ENCODE measurements around the gene STIP1. TPM values are rescaled to one million over a fixed set of nuclear protein-coding genes. Genes with fewer than 3 reads are reported as not detected.

STIP1 gene
- total RNA-seq (223 and 226 TPM in 2 replicates), polyA plus RNA-seq (91.9 and 117 TPM in 2 replicates), polyA minus RNA-seq (239 and 261 TPM in 2 replicates), Bru-seq, nascent RNA (percentile 78 among the genes with signal in this experiment), BruChase-seq, experiment 1, labeled RNA remaining after a 6-hour chase (percentile 96 among the genes with signal in this experiment), BruChase-seq, experiment 2, labeled RNA remaining after a 2-hour chase (percentile 89 among the genes with signal in this experiment)
- polyA plus RNA-seq (2011; cell fraction: cytosol; rRNA removed), result 170 and 172 TPM in 2 replicates
- polyA plus RNA-seq (2011; cell fraction: nucleus; rRNA removed), result 155 and 161 TPM in 2 replicates
- 258 and 277 TPM in 2 replicates for polyA plus RNA-seq (2012)
- 194 TPM for polyA minus RNA-seq (2011; cell fraction: cytosol; rRNA and poly(A)+ RNA removed)
- polyA minus RNA-seq (2011; cell fraction: nucleus; rRNA and poly(A)+ RNA removed), result 82.1 and 92.5 TPM in 2 replicates
- long read RNA-seq, transcript STIP1-201 (14 exons, 2,196 nt), result major isoform, 637 of 830 reads
- long read RNA-seq, partial matches to known transcripts, result 27 of 830 reads
- long read RNA-seq, other reads (novel, unspliced or antisense), result 162 of 830 reads

- peaks cover 24% of the 10 kb centered on the region for H3K79me2 ChIP-seq (ENCODE audit: control insufficient read depth, insufficient read depth, low read length)
- H3K9ac ChIP-seq (replicated peaks; ENCODE audit: extremely low read depth, insufficient read depth, low read length), result peak within 1 kb of the TSS; percentile 81
- peak within 1 kb of the TSS; percentile 29 for H2AFZ ChIP-seq (ENCODE audit: low read depth, low read length)
- H3K27ac ChIP-seq (ENCODE audit: insufficient read depth, low read depth, low read length), result peak within 1 kb of the TSS; percentile 64
- no peaks in the 10 kb centered on the region for H4K20me1 ChIP-seq (replicated peaks; ENCODE audit: control insufficient read depth, extremely low read depth, insufficient read depth, low read length)
- no peaks in the 10 kb centered on the region for H3K27me3 ChIP-seq (ENCODE audit: control insufficient read depth in 2 of 2, insufficient read depth in 2 of 2, low read length in 2 of 2)
- FAIRE-seq (peak; percentile 100), DNase-seq (ENCODE audit: low read depth, low spot score) (peak; percentile 100)
- POLR2A ChIA-PET, result interaction anchor here (0.6 to 1.7 kb wide), 11 partner anchors 16 to 185 kb away, joined by 3 to 6 read pairs (median 4); partner anchors contain the start of genes FERMT3, MACROD1, PRDX5 and TRMT112
- no peaks in the 10 kb centered on the region for H3K9me1 ChIP-seq (replicated peaks; ENCODE audit: control insufficient read depth, extremely low read depth, insufficient read depth, low read length)
- CTCF ChIA-PET, result interaction anchor here (0.6 to 3.3 kb wide), 17 partner anchors 10 to 186 kb away, joined by 3 to 27 read pairs (median 4); partner anchors contain the start of genes BAD, CATSPERZ, FKBP2 and MACROD1
- intact Hi-C loops (cut with micrococcal nuclease) (loop anchor here (1.0 to 5.0 kb wide), 5 partner anchors 20 to 119 kb away; partner anchors contain the start of genes DNAJC4, ESRRA, GPR137 and MACROD1), dilution Hi-C loops (cut with MboI; ENCODE audit: extremely low pct_ligation_motif_present, low sequenced_read_pairs) (no loop called here)
- BruUV-seq (replicated peaks), result no TSS peak
- H3K4me1 ChIP-seq (ENCODE audit: control insufficient read depth, extremely low read depth, insufficient read depth, low read length), result peaks cover 14% of the 10 kb centered on the region
- TF ChIP-seq MYC (IDR thresholded peaks at IDR 0.05; ENCODE audit: low read depth, low read length), result peak; percentile 7
- no peak for TF ChIP-seq JUN (IDR thresholded peaks at IDR 0.05; ENCODE audit: borderline replicate concordance, insufficient read depth, insufficient read length, low read depth)
- TF ChIP-seq CTCF (IDR thresholded peaks at IDR 0.05; ENCODE audit: extremely low read depth in 1 of 2, insufficient read depth in 1 of 2, low read depth in 1 of 2, low read length in 2 of 2), result peak; percentile 30 to 67
- TF ChIP-seq FOS (IDR thresholded peaks at IDR 0.05; ENCODE audit: borderline replicate concordance, insufficient read depth, low read length), result no peak
- peak; percentile 84 for TF ChIP-seq POLR2AphosphoS5 (IDR thresholded peaks at IDR 0.05; ENCODE audit: insufficient read depth, low read depth, low read length)
- TF ChIP-seq, protein P1, sequence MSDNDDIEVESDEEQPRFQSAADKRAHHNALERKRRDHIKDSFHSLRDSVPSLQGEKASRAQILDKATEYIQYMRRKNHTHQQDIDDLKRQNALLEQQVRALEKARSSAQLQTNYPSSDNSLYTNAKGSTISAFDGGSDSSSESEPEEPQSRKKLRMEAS (IDR thresholded peaks at IDR 0.05; ENCODE audit: insufficient read depth, insufficient read length), result peak; percentile 42
- no peak for TF ChIP-seq EZH2 (IDR thresholded peaks at IDR 0.05; ENCODE audit: borderline replicate concordance, low read depth, low read length, severe bottlenecking)
- peak within 1 kb of the TSS; percentile 17 to 65 (median 56) for H3K4me3 ChIP-seq (replicated peaks in 1 of 3; ENCODE audit: insufficient read depth in 1 of 3, low read depth in 1 of 3, low read length in 3 of 3)
- peak within 1 kb of the TSS; percentile 79 for H3K4me2 ChIP-seq (ENCODE audit: insufficient read depth, low read length)
- H3K36me3 ChIP-seq (ENCODE audit: control insufficient read depth in 2 of 2, extremely low read depth in 1 of 2, insufficient read depth in 2 of 2, low read length in 2 of 2), result peaks cover 0 to 2% of the 10 kb centered on the region in 2 experiments
- no peaks in the 10 kb centered on the region for H3K9me3 ChIP-seq (replicated peaks; ENCODE audit: control insufficient read depth, insufficient read depth, low read length)
Measured at GRCh38 chr11:64185693-64186491, at the start of gene STIP1. TSS of gene STIP1 (plus strand) at chr11:64186171. CDS start at chr11:64186262, 91 bp downstream.
